Testis (tissue), 2 donors: ENCODE data around the gene TNFRSF13B.

ENCODE experiments used
- CTCF ChIP-seq, 3 experiments: fragments of 450-650 bp in 2 of 3; fragments of 200-600 bp in 1 of 3; sonication (generic) in 1 of 3; IDR thresholded peaks; one replicate each; pipeline ENCODE4 v1.5.1; 2016 to 2019; ENCODE audit warnings: antibody characterized with exemption in 3 of 3, mild to moderate bottlenecking in 2 of 3, moderate library complexity in 1 of 3
- POLR2A ChIP-seq: fragments of 450-650 bp; IDR thresholded peaks from one replicate; pipeline ENCODE4 v1.6.1; 2017; ENCODE audit warnings: antibody characterized with exemption, mild to moderate bottlenecking, moderate library complexity

- TF ChIP-seq POLR2A (no peak), CTCF (IDR thresholded peaks at IDR 0.05) (no peak)
Observed at GRCh38 chr17:16900288-16900882, 71.5 kb downstream of the TNFRSF13B start.
